Astrocyte of the spinal cord (primary cell): ENCODE measurements around the gene SCARB2.

Experiments
- DNase-seq: peaks from one replicate; pipeline ENCODE4 v3.0.0; 2011; ENCODE audit warnings: low read depth, low spot score
- H3K4me3 ChIP-seq: 2 replicates; pipeline ENCODE4 v1.5.1; 2011; ENCODE audit warnings: low read depth, mild to moderate bottlenecking, low read length, moderate library complexity
- CTCF ChIP-seq: IDR thresholded peaks from 2 replicates; pipeline ENCODE4 v1.5.1; 2012; ENCODE audit warnings: low read depth, mild to moderate bottlenecking, low read length, inconsistent platforms
- in situ Hi-C: cut with HindIII; loops from 2 replicates; pipeline ENCODE4 v1.10.0; 2017; ENCODE audit warnings: low sequenced_read_pairs

The SCARB2 gene

GRCh38 chr4:76238236-76238635, 24.6 kb upstream of the SCARB2 start:
- in situ Hi-C loops, result no loop called here
- TF ChIP-seq CTCF, result no peak
- DNase-seq, result no peak
- H3K4me3 ChIP-seq, result no peak overlapping the region

GRCh38 chr4:76235915-76236314, 22.3 kb upstream of the SCARB2 start:
- DNase-seq, result no peak
- H3K4me3 ChIP-seq, result no peak overlapping the region
- in situ Hi-C loops, result no loop called here
- TF ChIP-seq CTCF, result no peak

- in situ Hi-C loops, result no loop called here
- TF ChIP-seq CTCF, result no peak
- no peak overlapping the region for H3K4me3 ChIP-seq
- DNase-seq, result no peak
Measured at GRCh38 chr4:76235407-76235806, 21.8 kb upstream of the SCARB2 start.

- TF ChIP-seq CTCF, result no peak
- no peak for DNase-seq
- in situ Hi-C loops, result no loop called here
- no peak overlapping the region for H3K4me3 ChIP-seq
Measured at GRCh38 chr4:76234679-76235044, 21.0 kb upstream of the SCARB2 start.

- in situ Hi-C loops, result no loop called here
- no peak overlapping the region for H3K4me3 ChIP-seq
- TF ChIP-seq CTCF, result no peak
- no peak for DNase-seq
Measured at GRCh38 chr4:76233967-76234678, 20.5 kb upstream of the SCARB2 start.

- TF ChIP-seq CTCF, result no peak
- in situ Hi-C loops, result no loop called here
- no peak overlapping the region for H3K4me3 ChIP-seq
- no peak for DNase-seq
Measured at GRCh38 chr4:76233529-76233928, 19.9 kb upstream of the SCARB2 start.
